GM19351 (cell line): ENCODE results near the gene CACNG8.
"Not testable (repeated sequence)": the region's sequence is repeated elsewhere in the genome, so short reads cannot be mapped to it uniquely, and the experiment has no call there.

ENCODE experiments used
- ATAC-seq: cut with Tn5 transposase; IDR thresholded peaks from one replicate; pipeline ENCODE4 v1.9.1; 2021; ENCODE audit warnings: mild to moderate bottlenecking, moderate library complexity; ENCODE audit not compliant: unreplicated experiment

Gene CACNG8

DNA sequence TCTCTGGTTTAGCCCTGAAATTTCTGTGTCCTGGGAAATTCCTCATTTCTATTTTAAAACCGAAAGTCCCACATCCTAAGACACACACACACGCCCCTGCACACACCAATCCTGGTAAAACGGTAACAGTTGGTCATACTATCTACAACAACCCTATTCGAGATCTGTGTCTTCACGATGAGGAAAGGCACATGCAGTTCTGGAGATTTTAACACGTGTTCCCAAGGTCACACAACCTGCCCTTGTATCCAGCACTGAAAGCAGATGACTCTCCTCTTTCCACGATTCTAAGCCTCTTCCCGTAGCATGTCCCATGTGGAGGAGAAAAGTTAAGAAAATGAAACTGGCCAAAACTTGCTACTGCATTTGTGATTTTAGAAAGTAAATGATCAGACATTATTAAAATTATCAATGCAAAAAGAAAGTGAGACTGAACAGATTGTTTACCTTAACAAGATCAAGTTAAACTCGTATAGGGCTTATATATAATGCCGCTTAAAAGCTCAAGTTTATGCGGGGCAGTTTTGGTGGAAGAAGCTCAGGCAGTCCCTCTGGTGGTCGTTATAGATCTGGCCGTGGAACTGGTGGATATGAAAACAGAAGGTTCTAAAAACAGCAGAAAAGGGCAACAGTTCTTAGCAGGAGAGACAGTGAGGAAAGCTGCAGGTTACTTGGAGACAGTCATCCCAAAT is 68.3 kb downstream of the CACNG8 start:
- ATAC-seq, result no peak

GRCh38 chr19:54035215-54036178 is 72.8 kb downstream of the CACNG8 start:
- no peak for ATAC-seq

GRCh38 chr19:54036542-54036941 is 73.8 kb downstream of the CACNG8 start:
- ATAC-seq, result not testable (repeated sequence)
